Common myeloid progenitor, CD34-positive (primary cell): ENCODE data around the gene FGF1. TPM values are rescaled to one million over a fixed set of nuclear protein-coding genes. Genes with fewer than 3 reads are reported as not detected.

Experiments
- CTCF ChIA-PET: fragments of 350-600 bp; sonication (Branson Sonifier 250); formaldehyde crosslinking; loops from one replicate; lab custom pipeline; 2021; ENCODE audit warnings: antibody characterized with exemption; lab: Charles Lee
- POLR2A ChIA-PET: fragments of 350-600 bp; sonication (Branson Sonifier 250); formaldehyde crosslinking; loops from one replicate; lab custom pipeline; 2021; ENCODE audit warnings: antibody characterized with exemption; lab: Charles Lee
- DNase-seq, 3 donors: peaks; one replicate each; pipeline versions ENCODE4 v3.0.0 to v3.0.0-alpha.2; 2013
- H3K27ac ChIP-seq, 2 experiments: 1 replicate in 1 of 2; 2 replicates in 1 of 2; pipeline ENCODE4 v1.7.0; 2013; ENCODE audit warnings: inconsistent platforms in 2 of 2, low read length in 2 of 2, mild to moderate bottlenecking in 2 of 2, low read depth in 1 of 2, moderate library complexity in 1 of 2; ENCODE audit not compliant: severe bottlenecking in 2 of 2, insufficient read depth in 1 of 2, poor library complexity in 1 of 2
- H3K27me3 ChIP-seq, 5 experiments: replicated peaks in 2 of 5; 1 replicate in 3 of 5; 2 replicates in 2 of 5; pipeline versions ENCODE4 v1.6.1 to v1.7.0; 2013; ENCODE audit warnings: low read length in 4 of 5, mild to moderate bottlenecking in 2 of 5, moderate library complexity in 2 of 5, inconsistent platforms in 1 of 5; ENCODE audit not compliant: insufficient read depth in 5 of 5, control insufficient read depth in 4 of 5
- H3K36me3 ChIP-seq, 4 experiments: 1 replicate in 2 of 4; 2 replicates in 2 of 4; pipeline versions ENCODE4 v1.6.1 to v1.7.0; 2013; ENCODE audit warnings: low read length in 3 of 4, control low read depth in 1 of 4, mild to moderate bottlenecking in 1 of 4; ENCODE audit not compliant: control insufficient read depth in 4 of 4, insufficient read depth in 4 of 4
- H3K4me1 ChIP-seq, 4 experiments: 1 replicate in 3 of 4; 2 replicates in 1 of 4; pipeline versions ENCODE4 v1.6.1 to v1.7.1; 2013; ENCODE audit warnings: low read length in 3 of 4, mild to moderate bottlenecking in 3 of 4, control low read depth in 1 of 4, inconsistent platforms in 1 of 4, moderate library complexity in 1 of 4; ENCODE audit not compliant: control insufficient read depth in 4 of 4, insufficient read depth in 4 of 4; ENCODE audit errors: control extremely low read depth in 1 of 4
- H3K4me3 ChIP-seq, 7 experiments: 1 replicate in 4 of 7; 2 replicates in 3 of 7; pipeline versions ENCODE4 v1.5.1 to v1.7.0; 2013; ENCODE audit warnings: mild to moderate bottlenecking in 7 of 7, low read length in 6 of 7, moderate library complexity in 6 of 7, inconsistent platforms in 2 of 7, low read depth in 2 of 7, control low read depth in 1 of 7; ENCODE audit not compliant: insufficient read depth in 4 of 7, control insufficient read depth in 1 of 7; ENCODE audit errors: extremely low read depth in 1 of 7
- H3K9me3 ChIP-seq, 5 experiments: 1 replicate in 4 of 5; 2 replicates in 1 of 5; pipeline versions ENCODE4 v1.6.1 to v1.7.1; 2013; ENCODE audit warnings: low read length in 4 of 5, mild to moderate bottlenecking in 2 of 5, inconsistent platforms in 1 of 5, low read depth in 1 of 5, moderate library complexity in 1 of 5; ENCODE audit not compliant: control insufficient read depth in 4 of 5, insufficient read depth in 2 of 5; ENCODE audit errors: control extremely low read depth in 1 of 5
- WGBS: methylation state at CpG from one replicate; pipeline ENCODE4 v1.1.5; 2013; ENCODE audit not compliant: insufficient coverage; 5-methylcytosine and 5-hydroxymethylcytosine counted together
- polyA plus RNA-seq: library from polyadenylated mRNA; unstranded; fragments of 120-200 nt; gene quantifications from one replicate; pipeline ENCODE4 v1.2.1, GENCODE V29; 2013

The FGF1 gene
- polyA plus RNA-seq: not detected

- ChIA-PET CTCF (interaction anchor here (0.7 to 4.3 kb wide), 7 partner anchors 10 to 32 kb away, joined by 3 to 21 read pairs (median 5); no protein-coding TSS in a partner anchor), POLR2A (no interaction called here)
- Histone ChIP-seq H3K36me3 (no peaks in the 10 kb centered on the region), H3K9me3 (no peaks in the 10 kb centered on the region), H3K27me3 (peaks cover 0 to 2% (median 0%) of the 10 kb centered on the region in 5 experiments), H3K27ac (no peak within 1 kb of the TSS), H3K4me1 (no peaks in the 10 kb centered on the region), H3K4me3 (no peak within 1 kb of the TSS)
- 91% methylated on average over 5 of the region's 12 CpGs for WGBS
- no peak for DNase-seq
Measured at GRCh38 chr5:142685418-142686209, at the start of gene FGF1. FGF1 (minus strand) TSS chr5:142686090; CDS start chr5:142614127, 71,963 bp downstream.

- POLR2A ChIA-PET: no interaction called here
- peak overlapping the region in 1 of 7 experiments; percentile 25 for H3K4me3 ChIP-seq
- 35% methylated on average over 2 of the region's 2 CpGs for WGBS
- peaks cover 5 to 37% (median 31%) of the 10 kb centered on the region in 4 experiments for H3K4me1 ChIP-seq
- H3K36me3 ChIP-seq: no peaks in the 10 kb centered on the region
- H3K9me3 ChIP-seq: no peaks in the 10 kb centered on the region
- DNase-seq: no peak
- CTCF ChIA-PET: interaction anchor here (0.9 to 2.4 kb wide), 8 partner anchors 9 to 187 kb away, joined by 3 to 11 read pairs (median 5); no protein-coding TSS in a partner anchor
- no peak overlapping the region for H3K27ac ChIP-seq
- no peaks in the 10 kb centered on the region for H3K27me3 ChIP-seq
Measured at GRCh38 chr5:142727735-142728047, 41.8 kb upstream of the FGF1 start.

- no CpG with 5 or more reads among the region's 2 CpGs for WGBS
- H3K9me3 ChIP-seq: no peaks in the 10 kb centered on the region
- peak in 2 of 3 donors; percentile 76 to 86 for DNase-seq
- H3K27me3 ChIP-seq: no peaks in the 10 kb centered on the region
- peak overlapping the region in 1 of 7 experiments; percentile 19 for H3K4me3 ChIP-seq
- peaks cover 5 to 34% (median 30%) of the 10 kb centered on the region in 4 experiments for H3K4me1 ChIP-seq
- H3K36me3 ChIP-seq: no peaks in the 10 kb centered on the region
- ChIA-PET CTCF (interaction anchor here (0.7 to 1.7 kb wide), 2 partner anchors 146 to 153 kb away, joined by 3 read pairs; no protein-coding TSS in a partner anchor), POLR2A (no interaction called here)
- peak overlapping the region; percentile 16 to 46 for H3K27ac ChIP-seq
Measured at GRCh38 chr5:142726188-142726731, 40.4 kb upstream of the FGF1 start.

- ChIA-PET POLR2A (no interaction called here), CTCF (interaction anchor here (4.9 to 30.9 kb wide), 3 partner anchors 11 to 155 kb away, joined by 37 to 1011 read pairs (median 283); no protein-coding TSS in a partner anchor)
- Histone ChIP-seq H3K4me3 (no peak overlapping the region), H3K4me1 (peaks cover 5 to 34% (median 30%) of the 10 kb centered on the region in 4 experiments), H3K27ac (peak overlapping the region in 1 of 2 experiments; percentile 46), H3K36me3 (no peaks in the 10 kb centered on the region), H3K27me3 (no peaks in the 10 kb centered on the region), H3K9me3 (no peaks in the 10 kb centered on the region)
- peak in 1 of 3 donors; percentile 32 for DNase-seq
- 63% methylated on average over 3 of the region's 4 CpGs for WGBS
Measured at GRCh38 chr5:142725231-142726187, 39.6 kb upstream of the FGF1 start.

- CTCF ChIA-PET: interaction anchor here (1.0 to 30.9 kb wide), 5 partner anchors 11 to 156 kb away, joined by 3 to 1011 read pairs (median 37); partner anchors contain the start of gene ARHGAP26
- Histone ChIP-seq H3K4me1 (peaks cover 5 to 34% (median 30%) of the 10 kb centered on the region in 4 experiments), H3K9me3 (no peaks in the 10 kb centered on the region), H3K27ac (no peak overlapping the region), H3K27me3 (no peaks in the 10 kb centered on the region), H3K4me3 (no peak overlapping the region), H3K36me3 (no peaks in the 10 kb centered on the region)
- no peak for DNase-seq
- over 99% methylated on average over 9 of the region's 9 CpGs for WGBS
- POLR2A ChIA-PET: interaction anchor here (1.1 kb wide), 1 partner anchor 18 kb away, joined by 5 read pairs; no protein-coding TSS in a partner anchor
Measured at GRCh38 chr5:142724821-142725220, 38.9 kb upstream of the FGF1 start.

- Histone ChIP-seq H3K27ac (no peak overlapping the region), H3K4me3 (no peak overlapping the region), H3K36me3 (no peaks in the 10 kb centered on the region), H3K27me3 (no peaks in the 10 kb centered on the region), H3K4me1 (peaks cover 5 to 32% (median 28%) of the 10 kb centered on the region in 4 experiments), H3K9me3 (no peaks in the 10 kb centered on the region)
- POLR2A ChIA-PET: no interaction called here
- WGBS: 100% methylated on average over 3 of the region's 4 CpGs
- CTCF ChIA-PET: interaction anchor here (1.7 to 30.9 kb wide), 4 partner anchors 9 to 157 kb away, joined by 4 to 1011 read pairs (median 160); no protein-coding TSS in a partner anchor
- no peak for DNase-seq
Measured at GRCh38 chr5:142722896-142723295, 37.0 kb upstream of the FGF1 start.
